Activated naive CD4-positive, alpha-beta T cell (primary cell): ENCODE measurements around the gene SLC25A21.
"Not testable (repeated sequence)": the region's sequence is repeated elsewhere in the genome, so short reads cannot be mapped to it uniquely, and the experiment has no call there.

ENCODE experiments used
- DNase-seq, 4 experiments: peaks; one replicate each; lab custom pipeline; 2025; lab: John Stamatoyannopoulos, UW

The SLC25A21 gene

DNA sequence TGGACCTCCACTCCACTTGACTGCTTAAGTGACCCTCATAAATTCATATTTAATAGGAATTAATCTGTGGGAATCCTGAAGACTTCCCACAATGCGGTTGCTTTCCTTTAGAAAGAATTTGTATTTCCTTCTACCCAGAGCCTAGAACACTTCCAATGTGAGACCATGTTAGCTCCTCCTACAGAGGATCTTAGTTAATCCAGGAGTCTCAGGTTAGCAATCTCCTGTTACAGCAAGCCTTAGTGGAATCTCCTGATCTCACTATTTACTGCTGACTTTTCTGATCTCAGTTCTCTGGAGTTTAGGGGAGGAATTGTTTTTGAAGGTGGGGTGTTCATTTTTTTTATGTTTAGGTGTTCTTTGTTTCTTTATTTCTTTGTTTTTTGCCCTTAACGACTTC lies 186.0 kb downstream of the SLC25A21 start:
- no peak for DNase-seq

DNA sequence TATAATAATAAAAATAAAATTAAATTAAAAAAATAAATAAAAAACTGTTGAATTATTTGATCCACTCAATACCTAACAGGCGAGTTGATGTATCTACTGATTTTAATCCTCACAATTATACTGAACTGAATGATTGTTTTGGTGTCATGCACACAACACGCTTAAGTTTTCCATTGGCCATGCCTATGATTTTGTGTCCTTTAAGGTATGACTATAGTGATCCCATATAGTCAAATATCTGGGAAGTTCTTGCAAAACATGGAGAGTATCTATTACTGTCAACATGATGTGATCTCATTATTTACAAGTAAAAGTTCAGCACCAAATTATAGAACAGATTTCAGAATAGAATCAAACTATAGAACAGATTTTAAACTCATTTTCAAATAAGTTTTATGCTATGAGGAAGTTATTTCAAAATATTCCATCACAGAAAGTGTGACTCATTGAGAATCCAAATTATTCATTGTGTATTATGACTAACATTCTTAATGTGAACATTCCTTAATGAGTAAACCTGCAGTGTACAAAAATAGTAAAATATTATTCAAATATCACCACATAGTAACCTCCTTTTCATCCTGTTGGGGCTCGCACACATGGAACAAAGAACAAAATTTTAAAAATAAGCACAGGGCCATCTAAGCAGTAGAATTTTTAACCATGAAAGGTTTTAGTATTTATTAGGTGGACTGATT lies 190.4 kb downstream of the SLC25A21 start:
- no peak for DNase-seq

DNA sequence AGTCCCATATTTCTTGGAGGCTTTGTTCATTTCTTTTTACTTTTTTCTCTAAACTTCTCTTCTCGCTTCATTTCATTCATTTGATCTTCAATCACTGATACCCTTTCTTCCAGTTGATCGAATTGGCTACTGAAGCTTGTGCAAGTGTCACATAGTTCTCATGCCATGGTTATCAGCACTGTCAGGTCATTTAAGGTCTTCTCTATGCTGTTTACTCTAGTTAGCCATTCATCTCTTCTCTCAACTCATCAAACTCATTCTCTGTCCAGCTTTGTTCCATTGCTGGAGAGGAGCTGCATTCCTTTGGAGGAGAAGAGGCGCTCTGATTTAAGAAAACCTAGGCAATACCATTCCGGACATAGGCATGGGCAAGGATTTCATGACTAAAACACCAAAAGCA lies 192.0 kb downstream of the SLC25A21 start:
- DNase-seq = not testable (repeated sequence)

DNA sequence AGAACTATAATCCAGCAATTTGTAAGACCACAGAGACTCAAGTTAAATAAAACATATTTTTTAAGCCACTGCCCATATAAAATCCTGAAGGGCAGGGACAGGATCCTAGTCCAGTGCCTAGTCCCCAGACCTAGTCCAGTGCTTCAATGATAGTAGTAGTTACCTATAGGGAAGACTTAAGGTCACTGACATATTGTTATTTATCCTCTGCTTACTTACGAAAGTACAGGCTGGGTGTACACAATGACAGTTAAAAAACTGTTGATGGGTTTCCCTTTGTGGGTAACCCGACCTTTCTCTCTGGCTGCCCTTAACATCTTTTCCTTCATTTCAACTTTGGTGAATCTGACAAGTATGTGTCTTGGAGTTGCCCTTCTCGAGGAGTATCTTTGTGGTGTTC lies 192.5 kb downstream of the SLC25A21 start:
- DNase-seq = no peak

DNA sequence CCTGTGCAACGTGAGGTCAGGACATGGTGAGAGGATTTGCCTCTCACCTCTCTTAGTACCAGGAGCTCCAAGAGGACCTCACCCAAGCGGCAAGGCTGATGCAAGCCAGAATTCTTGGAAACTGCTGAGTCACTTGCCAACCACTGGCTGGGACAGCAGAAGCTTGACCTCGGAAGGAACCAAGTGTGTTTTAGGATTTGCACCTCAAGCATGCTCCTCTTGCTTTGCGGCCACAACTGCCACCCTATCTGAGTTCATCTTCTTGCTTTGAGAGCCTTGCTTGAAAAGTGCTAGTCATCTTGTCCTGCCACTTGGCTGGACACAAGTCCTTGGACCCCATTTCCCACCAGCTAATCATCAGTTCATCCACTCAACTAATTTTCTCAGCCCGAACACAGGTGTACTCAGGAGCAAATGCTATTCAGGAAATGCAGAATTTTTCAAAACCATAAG lies 195.8 kb downstream of the SLC25A21 start:
- DNase-seq = no peak

DNA sequence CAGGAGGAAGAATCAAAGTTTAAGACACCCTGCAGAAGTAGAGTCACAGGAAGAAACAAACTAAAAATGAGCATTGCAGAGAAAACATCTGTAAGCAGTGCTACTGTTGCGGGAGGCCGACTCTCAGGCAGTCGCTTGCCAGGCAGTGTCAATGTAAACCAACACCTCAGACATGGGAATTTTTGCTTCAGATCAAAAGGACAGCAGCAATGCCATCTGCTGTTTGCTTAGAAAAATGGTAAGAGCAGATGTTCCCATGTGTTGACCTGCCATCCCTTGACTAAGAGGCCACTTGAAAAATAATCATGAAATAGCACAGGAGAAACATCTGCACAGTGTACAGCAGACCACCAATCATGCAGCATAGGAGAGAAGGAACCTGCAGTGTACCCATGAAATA lies 196.6 kb downstream of the SLC25A21 start:
- no peak for DNase-seq

DNA sequence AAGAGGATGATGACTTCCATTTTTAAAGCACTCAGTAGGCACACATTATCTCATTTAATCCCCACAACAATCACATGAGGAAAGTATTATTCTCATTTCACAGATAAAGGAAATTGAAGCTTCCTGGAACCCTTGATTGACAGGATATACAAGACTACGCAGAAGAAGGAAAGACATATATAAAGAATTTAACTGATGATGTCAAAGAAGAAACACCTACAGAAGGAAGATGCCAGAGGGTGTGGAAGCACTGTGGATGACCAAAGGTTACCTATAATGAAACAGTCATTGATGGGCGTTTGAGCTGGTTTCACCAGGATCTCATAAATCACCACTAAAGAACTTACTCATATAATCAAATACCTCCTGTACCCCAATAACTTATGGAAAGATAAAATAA lies 197.4 kb downstream of the SLC25A21 start:
- DNase-seq = no peak

DNA sequence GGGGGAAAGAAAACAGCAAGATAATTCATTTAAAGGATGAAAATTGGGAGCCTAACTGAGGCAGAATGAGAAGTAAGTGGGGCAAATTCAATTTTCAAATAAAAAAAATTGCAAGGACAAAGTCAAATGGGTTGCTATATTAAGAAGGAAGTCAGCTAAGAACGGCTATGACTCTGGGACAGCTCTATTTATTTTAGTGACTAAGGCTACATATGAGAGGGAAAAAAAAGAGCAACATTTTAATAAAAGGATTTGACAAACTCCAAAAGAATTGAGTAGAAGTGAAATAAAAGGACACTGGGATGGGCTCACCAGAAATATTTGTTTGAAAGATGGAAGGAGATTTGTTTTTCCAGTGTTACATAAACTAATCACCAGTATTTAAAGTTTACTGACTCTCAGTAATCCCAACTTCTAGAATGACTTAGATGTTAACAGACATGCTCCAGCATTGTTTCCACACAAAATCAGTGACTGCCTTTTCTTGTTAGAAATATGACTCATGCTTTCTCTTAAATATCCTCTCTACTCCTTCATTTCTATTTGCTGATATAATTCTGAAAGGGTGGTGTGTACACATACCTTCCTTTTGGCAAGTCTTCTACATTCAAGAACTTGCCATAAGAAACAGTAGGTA lies 198.5 kb downstream of the SLC25A21 start:
- DNase-seq = no peak

DNA sequence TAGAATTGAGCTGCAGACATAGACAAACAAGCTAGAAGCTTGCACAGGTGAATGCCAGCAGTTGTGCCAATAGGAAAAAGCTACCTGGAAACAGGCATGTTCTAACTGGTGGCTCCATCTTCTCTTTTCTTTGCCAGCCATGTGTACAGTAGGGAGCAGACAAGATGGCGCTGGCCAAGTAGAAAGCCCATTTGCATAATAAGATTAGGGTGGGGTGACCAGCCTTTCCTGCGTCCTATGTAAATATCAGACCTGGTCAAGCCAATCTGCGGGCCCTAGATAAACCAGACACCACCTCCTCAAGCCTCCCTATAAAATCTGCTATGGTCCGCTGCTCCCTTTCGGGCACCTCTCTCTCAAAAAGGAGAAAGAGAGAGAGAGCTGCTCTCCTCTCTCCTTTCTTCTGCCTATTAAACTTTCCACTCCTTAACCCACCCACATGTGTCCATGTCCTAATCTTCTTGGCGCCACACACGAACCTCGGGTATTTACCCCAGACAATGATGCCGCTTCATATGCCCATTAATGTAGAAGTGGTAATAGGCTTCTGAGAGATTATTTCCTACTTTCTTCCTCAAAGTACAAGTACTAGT lies 201.0 kb downstream of the SLC25A21 start:
- no peak for DNase-seq

DNA sequence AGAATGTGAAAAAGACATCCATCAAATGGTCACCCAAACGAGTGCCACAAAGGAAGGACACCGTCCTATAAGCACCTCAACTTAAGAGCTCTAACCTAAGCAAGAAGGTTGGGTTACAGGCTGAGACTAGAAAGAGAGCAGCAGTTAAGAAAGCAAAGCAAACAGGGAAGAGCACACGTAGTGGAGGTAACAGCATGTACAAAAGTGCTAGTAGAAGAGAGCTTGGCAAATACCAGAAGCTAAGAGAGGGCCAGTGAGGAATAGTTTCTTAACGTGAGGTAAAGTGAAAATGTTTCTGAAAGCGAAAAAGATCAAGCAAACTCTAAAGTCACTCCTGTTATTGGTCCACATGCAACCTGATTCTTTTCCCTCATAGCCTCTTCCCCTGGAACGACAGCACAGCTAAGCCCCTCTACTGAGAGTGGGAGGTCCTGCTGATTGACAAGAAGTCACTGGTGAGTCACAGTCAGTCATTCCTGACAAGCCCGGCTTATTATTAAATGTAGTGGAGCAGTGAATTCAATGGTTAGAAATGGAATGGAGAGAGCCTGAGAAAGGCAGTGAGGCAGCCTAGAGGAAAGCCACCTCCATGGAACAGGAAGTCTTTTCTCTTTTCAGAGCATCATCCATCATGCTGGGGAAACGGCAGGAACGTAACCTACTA lies 204.4 kb downstream of the SLC25A21 start:
- DNase-seq = no peak

DNA sequence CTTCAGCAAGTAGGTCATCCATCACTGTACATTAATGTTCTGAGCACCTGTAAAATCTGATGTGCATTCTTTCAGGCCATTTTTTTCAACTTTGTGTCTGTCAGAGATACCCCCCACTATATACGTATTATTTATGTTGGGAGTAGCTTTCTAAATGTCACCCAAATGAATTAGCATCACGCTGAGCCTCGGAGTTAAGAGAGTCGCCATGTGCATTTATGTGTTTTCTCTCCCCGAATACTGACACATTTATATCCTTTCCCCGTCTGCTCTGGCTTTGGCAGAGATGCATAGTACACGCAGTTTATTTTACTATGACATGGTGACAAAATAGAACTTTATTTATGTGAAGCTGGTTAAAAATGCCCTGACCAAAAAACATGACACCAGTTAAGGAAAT lies 216.4 kb downstream of the SLC25A21 start:
- no peak for DNase-seq

DNA sequence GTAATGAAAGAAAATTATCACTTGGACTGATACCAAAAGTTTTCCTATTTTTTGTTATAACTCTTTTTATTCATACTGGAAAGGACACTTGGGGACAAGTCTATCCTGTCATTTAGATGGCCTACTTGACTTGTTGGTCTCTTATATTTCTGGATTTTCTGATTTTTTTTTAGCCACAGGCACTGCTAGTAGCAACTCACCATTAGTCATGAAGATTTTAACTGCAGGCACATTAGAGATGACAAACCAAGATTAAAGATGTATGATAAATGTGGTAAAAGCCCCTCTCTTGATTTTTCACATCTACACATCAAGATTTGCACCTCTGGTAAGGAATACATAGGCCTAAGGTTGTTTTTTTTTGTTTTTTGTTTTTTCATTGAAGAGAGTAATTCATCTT lies 217.0 kb downstream of the SLC25A21 start:
- DNase-seq = no peak

DNA sequence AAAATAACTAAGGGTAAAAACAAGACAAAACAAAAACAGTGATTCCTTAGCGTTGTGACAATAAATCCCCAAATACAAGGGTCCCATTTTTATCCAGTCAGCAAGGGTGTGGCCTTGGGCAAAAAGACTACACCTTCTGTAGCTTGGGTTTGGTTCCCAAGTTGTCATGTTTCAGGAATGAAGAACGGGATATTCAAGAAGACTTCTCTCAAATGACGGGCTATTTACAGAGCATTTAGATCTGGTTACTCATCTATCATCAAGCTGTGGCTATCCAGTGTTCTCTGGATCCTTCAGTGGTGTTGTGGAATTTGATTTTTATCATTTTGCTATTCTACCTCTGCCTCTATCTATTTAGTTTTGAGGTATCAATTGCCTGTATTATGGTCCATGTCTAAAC lies 219.7 kb downstream of the SLC25A21 start:
- DNase-seq = no peak

DNA sequence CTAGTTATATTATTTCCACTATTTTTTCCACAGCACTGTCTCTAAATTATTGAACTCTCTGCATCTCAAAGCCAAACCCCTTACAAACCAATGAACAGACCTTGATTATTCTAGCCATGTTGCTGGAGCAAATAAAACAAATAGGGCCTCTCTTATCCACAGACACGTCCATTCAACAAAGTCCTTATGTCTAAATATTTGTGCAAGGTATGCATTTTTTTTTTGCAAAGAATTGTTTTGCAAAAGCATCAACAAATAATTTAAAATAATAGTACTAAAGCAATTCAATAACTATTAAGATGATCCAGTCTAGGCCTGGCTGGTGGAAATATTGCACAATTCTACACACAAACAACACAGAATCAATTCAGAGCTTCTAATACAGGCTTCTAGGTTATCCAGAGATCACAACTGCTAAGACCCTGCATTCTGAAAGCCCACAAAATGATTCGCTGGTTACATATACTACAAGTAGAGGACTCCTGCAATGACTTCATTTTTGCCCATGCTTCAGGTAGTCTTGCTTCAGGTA lies 221.0 kb downstream of the SLC25A21 start:
- DNase-seq = no peak

DNA sequence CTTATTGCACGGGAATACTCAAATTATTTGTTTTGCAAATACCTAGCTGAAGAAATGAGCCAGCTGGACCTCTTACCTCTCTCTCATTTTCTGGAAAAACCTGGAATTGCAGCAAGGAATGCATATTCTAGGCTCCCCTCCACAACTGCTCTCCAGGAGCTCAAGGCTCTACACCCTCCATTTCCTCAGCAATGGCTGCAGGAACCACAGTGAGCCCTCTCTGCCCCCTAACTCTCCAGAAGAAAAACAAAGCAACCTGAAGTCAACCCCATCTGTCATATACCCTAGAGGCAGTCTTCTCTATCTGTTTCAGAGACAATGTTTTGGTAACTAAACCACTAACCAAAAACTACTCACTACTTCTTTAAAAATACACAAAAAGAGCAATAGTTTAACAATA lies 221.6 kb downstream of the SLC25A21 start:
- DNase-seq = no peak

DNA sequence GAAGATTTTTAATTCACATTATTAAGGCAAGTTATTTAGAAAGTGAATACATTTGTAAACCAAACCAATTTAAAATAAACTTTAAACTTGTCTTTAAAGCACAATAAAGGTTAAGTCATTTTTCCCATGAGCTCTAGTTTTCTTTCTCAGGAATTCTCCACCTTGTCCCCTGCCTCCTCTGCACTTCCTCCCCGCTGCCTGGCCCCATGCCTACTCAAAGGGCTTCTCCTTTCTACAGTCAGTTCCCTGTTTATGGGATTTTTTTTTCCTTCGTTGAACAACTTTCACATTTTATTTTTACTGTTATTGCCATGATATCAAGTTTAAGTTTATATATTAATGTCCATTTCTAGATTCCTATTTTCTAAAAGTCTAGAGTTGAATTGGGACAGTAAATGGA lies 223.0 kb downstream of the SLC25A21 start:
- no peak for DNase-seq

DNA sequence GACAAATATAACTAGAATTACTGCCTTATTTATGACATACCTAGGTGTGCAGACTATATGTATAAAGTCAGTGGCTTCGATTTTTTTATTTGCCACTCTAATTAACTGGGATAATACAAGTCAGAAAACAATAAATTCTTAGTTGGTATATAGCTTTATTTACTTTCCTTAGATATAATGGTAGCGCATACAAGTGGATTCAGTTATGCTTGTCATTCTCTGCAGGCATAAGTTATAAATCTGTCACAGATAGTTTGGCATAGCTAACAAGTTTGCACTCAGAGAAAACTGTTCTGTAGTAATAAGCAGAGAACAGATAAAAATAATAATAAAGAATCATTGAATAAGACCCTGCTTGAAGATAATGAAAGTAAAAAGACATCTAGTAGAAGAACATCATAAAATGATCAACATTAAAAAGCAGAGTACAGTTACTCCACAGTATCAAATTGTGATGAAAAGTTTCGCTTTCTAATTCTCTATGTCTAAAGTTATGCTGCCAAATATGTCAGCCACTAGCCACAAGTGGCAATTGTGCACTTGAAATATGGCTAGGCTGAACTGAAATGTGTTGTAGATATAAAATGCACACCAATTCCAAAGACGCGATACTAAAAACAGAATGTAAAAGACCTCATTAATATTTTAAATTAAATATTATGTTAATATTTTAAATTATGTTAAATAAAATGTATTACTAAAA lies 224.1 kb downstream of the SLC25A21 start:
- no peak for DNase-seq

DNA sequence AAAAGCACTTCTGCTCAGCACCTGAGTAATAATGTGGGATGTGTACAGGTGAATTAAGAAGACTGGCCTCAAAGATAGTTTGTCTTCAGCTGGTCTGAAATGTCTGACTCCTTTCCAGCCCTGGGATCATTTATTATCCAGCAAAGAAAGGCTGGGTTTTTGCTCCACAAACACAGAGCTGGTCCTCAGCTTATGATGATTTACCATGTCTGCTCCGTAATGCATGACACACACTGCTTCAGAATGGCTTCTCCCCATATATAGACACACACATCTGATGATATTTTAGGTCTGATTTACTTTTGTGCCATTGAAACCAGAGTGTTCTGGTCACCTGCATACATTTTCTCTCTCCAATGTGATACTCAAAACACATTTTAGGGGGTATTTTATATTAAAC lies 225.0 kb downstream of the SLC25A21 start:
- DNase-seq = no peak

DNA sequence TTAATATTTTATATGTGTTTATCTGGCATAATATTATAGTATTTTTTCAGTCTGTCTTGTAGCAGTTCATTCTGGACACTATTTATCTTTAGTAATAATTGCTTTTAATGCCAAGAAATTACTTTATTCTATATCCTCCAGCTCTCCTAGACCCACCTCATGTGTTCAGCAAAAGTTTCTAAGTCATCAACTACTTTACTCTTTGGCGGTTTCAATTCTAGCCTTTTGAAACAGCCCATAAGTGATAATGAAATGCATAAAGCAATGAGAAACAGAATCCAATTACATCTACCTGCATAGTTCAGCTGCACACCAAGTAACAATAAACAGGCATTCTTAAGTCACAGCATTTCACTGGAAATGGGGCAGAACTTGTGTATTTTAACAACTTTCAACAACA lies 225.5 kb downstream of the SLC25A21 start:
- DNase-seq = no peak

DNA sequence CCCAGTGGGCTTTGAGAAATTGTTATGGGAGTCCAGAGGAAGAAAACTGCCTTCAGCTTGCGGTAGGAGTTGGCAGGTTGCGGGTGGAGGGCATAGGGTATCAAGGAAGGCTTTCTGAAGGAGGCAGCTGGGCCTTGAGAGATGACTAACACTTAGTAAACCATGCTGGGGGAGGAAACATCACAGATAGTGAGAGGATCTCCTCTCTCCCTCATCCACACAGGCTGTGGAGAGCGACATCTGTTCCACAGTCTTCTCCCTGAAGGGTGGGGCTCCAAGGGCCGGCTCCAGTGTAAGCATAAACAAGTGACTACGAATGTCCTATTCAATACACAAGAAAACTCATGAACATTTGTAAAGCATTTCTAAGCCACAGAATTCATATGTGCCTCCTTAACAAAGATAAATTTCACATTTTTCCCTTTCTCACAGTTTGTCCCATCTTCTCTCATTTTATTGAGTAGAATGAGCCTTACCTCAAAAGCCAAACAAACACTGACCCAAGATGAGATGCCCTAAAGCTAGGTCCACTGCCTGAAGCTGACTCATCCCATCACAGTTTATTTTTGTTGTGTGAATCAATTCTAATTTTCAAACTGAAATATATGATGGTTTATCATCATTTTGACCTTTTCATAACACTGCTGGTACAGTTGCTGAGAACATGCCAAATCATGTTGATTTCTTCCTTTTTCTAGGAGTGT lies 227.9 kb downstream of the SLC25A21 start:
- DNase-seq = no peak

DNA sequence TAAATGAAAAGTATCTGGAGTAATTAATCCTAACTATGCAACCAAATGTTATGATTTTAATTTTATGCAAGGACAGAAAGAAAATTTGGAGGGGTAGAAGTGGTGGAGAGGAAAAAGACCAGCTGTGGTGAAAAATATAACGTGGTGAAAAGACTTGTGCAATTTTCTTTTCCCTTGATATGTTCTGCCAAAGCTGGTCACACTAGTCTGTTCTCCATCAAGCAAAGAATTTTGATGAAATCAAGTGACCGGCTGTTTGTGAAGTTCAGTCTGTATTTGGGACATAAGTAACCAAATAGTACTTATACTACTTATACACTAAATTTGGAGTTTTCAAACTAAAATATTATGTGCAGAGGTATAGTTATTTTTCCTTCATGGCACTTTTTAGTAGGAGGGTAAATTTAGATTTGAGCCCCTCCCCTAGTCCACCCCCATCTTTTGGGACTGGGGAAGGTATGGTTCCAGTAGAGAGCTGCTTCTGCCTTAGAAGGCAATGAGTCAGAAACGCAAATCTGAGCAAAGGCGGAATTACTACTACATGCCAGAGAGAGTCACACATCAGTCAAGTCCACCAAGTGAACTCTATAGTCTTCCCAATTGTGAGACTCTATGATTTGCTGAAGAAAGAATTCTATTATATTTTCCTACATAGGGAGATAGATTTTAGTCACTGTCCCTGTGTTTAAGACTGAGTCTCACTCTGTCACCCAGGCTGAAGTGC lies 229.7 kb downstream of the SLC25A21 start:
- no peak for DNase-seq
